IMR-90 (cell line): Measurements from ENCODE around the gene ANKS4B. TPM values are rescaled to one million over a fixed set of nuclear protein-coding genes. Genes with fewer than 3 reads are reported as not detected.

Experiments used
- ATAC-seq: fragments of 200-7000 bp; cut with Tn5 transposase; 2 replicates; pipeline ENCODE4 v1.9.1; 2020; ENCODE audit warnings: low read depth, mild to moderate bottlenecking, moderate library complexity
- BruUV-seq: library from RNA; stranded (reverse); fragments of 400-500 nt; replicated peaks from 2 replicates; lab custom pipeline; 2021; lab: Mats Ljungman, UMichigan
- CTCF ChIA-PET: fragments of 300-600 bp; formaldehyde crosslinking; extraction: SDS; loops from one replicate; lab custom pipeline; 2021; ENCODE audit warnings: antibody characterized with exemption; lab: Yijun Ruan, JAX
- POLR2A ChIA-PET: fragments of 300-600 bp; sonication (Branson Sonifier 250); formaldehyde crosslinking; loops from one replicate; lab custom pipeline; 2022; ENCODE audit warnings: antibody characterized with exemption; ENCODE audit not compliant: unreplicated experiment; lab: Charles Lee
- DNase-seq: peaks from one replicate; pipeline ENCODE4 v3.0.0; 2013
- H2AFZ ChIP-seq: replicated peaks from 2 replicates; pipeline ENCODE3; 2013; ENCODE audit warnings: low read length, mild to moderate bottlenecking; ENCODE audit not compliant: poor library complexity
- H2AK5ac ChIP-seq: 2 replicates; pipeline ENCODE4 v1.6.1; 2013; ENCODE audit warnings: low read depth, low read length, inconsistent platforms
- H2AK9ac ChIP-seq: replicated peaks from 2 replicates; pipeline ENCODE3; 2013; ENCODE audit warnings: mild to moderate bottlenecking, low read depth, low read length, moderate library complexity; ENCODE audit not compliant: poor library complexity
- H2BK120ac ChIP-seq: 2 replicates; pipeline ENCODE4 v1.6.1; 2013; ENCODE audit warnings: low read depth, low read length, inconsistent platforms
- H2BK15ac ChIP-seq: 3 replicates; pipeline ENCODE4 v1.6.1; 2013; ENCODE audit warnings: low read depth, low read length, inconsistent platforms
- H2BK20ac ChIP-seq: 2 replicates; pipeline ENCODE4 v1.6.1; 2013; ENCODE audit warnings: low read depth, mild to moderate bottlenecking, inconsistent platforms, low read length, moderate library complexity
- H2BK5ac ChIP-seq: 2 replicates; pipeline ENCODE4 v1.6.1; 2013; ENCODE audit warnings: mild to moderate bottlenecking, low read depth, low read length, inconsistent platforms; ENCODE audit not compliant: poor library complexity, severe bottlenecking
- H3K14ac ChIP-seq: replicated peaks from 2 replicates; pipeline ENCODE4 v1.6.1; 2013; ENCODE audit warnings: low read depth, low read length, inconsistent platforms
- H3K18ac ChIP-seq: 2 replicates; pipeline ENCODE4 v1.6.1; 2013; ENCODE audit warnings: low read depth, low read length, control low read depth
- H3K23ac ChIP-seq: 2 replicates; pipeline ENCODE4 v1.6.1; 2013; ENCODE audit warnings: low read depth, low read length, inconsistent platforms
- H3K27ac ChIP-seq: 2 replicates; pipeline ENCODE4 v1.5.1; 2013; ENCODE audit warnings: mild to moderate bottlenecking, control low read depth, low read length; ENCODE audit not compliant: insufficient read depth
- H3K27me3 ChIP-seq: 2 replicates; pipeline ENCODE4 v1.6.1; 2013; ENCODE audit warnings: low read length; ENCODE audit not compliant: control insufficient read depth, insufficient read depth
- H3K36me3 ChIP-seq: 2 replicates; pipeline ENCODE4 v1.6.1; 2013; ENCODE audit warnings: low read length, mixed read lengths; ENCODE audit not compliant: control insufficient read depth, insufficient read depth
- H3K4ac ChIP-seq: 2 replicates; pipeline ENCODE4 v1.6.1; 2013; ENCODE audit warnings: low read depth, low read length, inconsistent platforms
- H3K4me1 ChIP-seq: 2 replicates; pipeline ENCODE4 v1.6.1; 2013; ENCODE audit warnings: low read length, mixed read lengths; ENCODE audit not compliant: control insufficient read depth, insufficient read depth
- H3K4me2 ChIP-seq: 2 replicates; pipeline ENCODE4 v1.6.1; 2013; ENCODE audit warnings: low read depth, mild to moderate bottlenecking, control low read depth, low read length, moderate library complexity
- H3K4me3 ChIP-seq: 2 replicates; pipeline ENCODE4 v1.5.1; 2013; ENCODE audit warnings: low read depth, mild to moderate bottlenecking, control low read depth, low read length, moderate library complexity; ENCODE audit not compliant: insufficient read depth
- H3K56ac ChIP-seq: 2 replicates; pipeline ENCODE4 v1.6.1; 2013; ENCODE audit warnings: low read length, inconsistent platforms; ENCODE audit not compliant: insufficient read depth; ENCODE audit errors: extremely low read depth
- H3K79me1 ChIP-seq, 2 experiments: 2 replicates each; pipeline ENCODE4 v1.6.1; 2013; ENCODE audit warnings: low read length in 2 of 2, inconsistent platforms in 1 of 2, low read depth in 1 of 2
- H3K9ac ChIP-seq: 2 replicates; pipeline ENCODE4 v1.6.1; 2013; ENCODE audit warnings: low read depth, low read length, control low read depth
- H3K9me1 ChIP-seq: 2 replicates; pipeline ENCODE4 v1.6.1; 2013; ENCODE audit warnings: low read length, inconsistent platforms; ENCODE audit not compliant: insufficient read depth
- H3K9me3 ChIP-seq: 2 replicates; pipeline ENCODE4 v1.6.1; 2013; ENCODE audit warnings: low read length; ENCODE audit not compliant: control insufficient read depth, insufficient read depth
- H4K20me1 ChIP-seq: 2 replicates; pipeline ENCODE4 v1.6.1; 2013; ENCODE audit warnings: low read length, inconsistent platforms; ENCODE audit not compliant: insufficient read depth
- H4K5ac ChIP-seq: 2 replicates; pipeline ENCODE4 v1.6.1; 2013; ENCODE audit warnings: mild to moderate bottlenecking, low read depth, low read length, control low read depth
- H4K8ac ChIP-seq, 2 experiments: 2 replicates each; pipeline ENCODE4 v1.6.1; 2013; ENCODE audit warnings: low read depth in 2 of 2, low read length in 2 of 2, control low read depth in 1 of 2, inconsistent platforms in 1 of 2
- H4K91ac ChIP-seq: 2 replicates; pipeline ENCODE4 v1.6.1; 2013; ENCODE audit warnings: low read depth, low read length, inconsistent platforms; ENCODE audit not compliant: insufficient read depth
- BHLHE40 ChIP-seq: fragments of 150-350 bp; IDR thresholded peaks from 2 replicates; pipeline ENCODE4 v1.6.1; 2016; ENCODE audit warnings: mild to moderate bottlenecking, low read depth, low read length
- CEBPB ChIP-seq: IDR thresholded peaks from 2 replicates; pipeline ENCODE4 v1.6.1; 2012; ENCODE audit warnings: low read depth, low read length, improper control_type of control experiment
- CHD1 ChIP-seq: IDR thresholded peaks from 2 replicates; pipeline ENCODE4 v1.6.1; 2012; ENCODE audit warnings: low read depth, low read length, improper control_type of control experiment
- CTCF ChIP-seq: conservative IDR thresholded peaks from 2 replicates; pipeline ENCODE4 v1.5.1; 2012; ENCODE audit warnings: mild to moderate bottlenecking, low read depth, low read length, improper control_type of control experiment
- ELK1 ChIP-seq: fragments of 150-350 bp; IDR thresholded peaks from 2 replicates; pipeline ENCODE4 v1.6.1; 2016; ENCODE audit warnings: low read depth, mild to moderate bottlenecking, low read length, moderate library complexity, borderline replicate concordance
- FOS ChIP-seq: fragments of 150-350 bp; IDR thresholded peaks from 2 replicates; pipeline ENCODE4 v1.6.1; 2016; ENCODE audit warnings: low read depth, low read length
- MAFK ChIP-seq: IDR thresholded peaks from 2 replicates; pipeline ENCODE4 v1.6.1; 2012; ENCODE audit warnings: low read depth, low read length, improper control_type of control experiment
- MAZ ChIP-seq: IDR thresholded peaks from 2 replicates; pipeline ENCODE4 v1.6.1; 2012; ENCODE audit warnings: low read depth, mild to moderate bottlenecking, low read length, improper control_type of control experiment, moderate library complexity, borderline replicate concordance
- MXI1 ChIP-seq: IDR thresholded peaks from 2 replicates; pipeline ENCODE4 v1.6.1; 2012; ENCODE audit warnings: low read depth, mild to moderate bottlenecking, low read length, moderate library complexity, borderline replicate concordance
- NFE2L2 ChIP-seq: fragments of 150-350 bp; IDR thresholded peaks from 2 replicates; pipeline ENCODE4 v1.6.1; 2016; ENCODE audit warnings: low read depth, mild to moderate bottlenecking, low read length
- POLR2A ChIP-seq: IDR thresholded peaks from 2 replicates; pipeline ENCODE4 v1.6.1; 2012; ENCODE audit warnings: mild to moderate bottlenecking, low read depth, low read length
- RAD21 ChIP-seq: IDR thresholded peaks from 2 replicates; pipeline ENCODE4 v1.6.1; 2012; ENCODE audit warnings: low read length, improper control_type of control experiment
- RCOR1 ChIP-seq: IDR thresholded peaks from 2 replicates; pipeline ENCODE4 v1.6.1; 2012; ENCODE audit warnings: mild to moderate bottlenecking, low read length, improper control_type of control experiment; ENCODE audit not compliant: insufficient replicate concordance
- RFX5 ChIP-seq: IDR thresholded peaks from 2 replicates; pipeline ENCODE4 v1.8.0; 2012; ENCODE audit warnings: low read depth, mild to moderate bottlenecking, low read length, moderate library complexity
- SMC3 ChIP-seq: fragments of 150-350 bp; IDR thresholded peaks from 2 replicates; pipeline ENCODE4 v1.6.1; 2016; ENCODE audit warnings: low read depth, mild to moderate bottlenecking, antibody characterized with exemption, low read length, moderate library complexity
- USF2 ChIP-seq: fragments of 150-350 bp; IDR thresholded peaks from 2 replicates; pipeline ENCODE4 v1.6.1; 2017; ENCODE audit warnings: mild to moderate bottlenecking, antibody characterized with exemption, low read length, low read depth
- dilution Hi-C: fragments of 300-500 bp; cut with HindIII; formaldehyde crosslinking; loops from one replicate; pipeline ENCODE4 v1.14.3; 2018; ENCODE audit warnings: low sequenced_read_pairs; ENCODE audit not compliant: unreplicated experiment
- in situ Hi-C: fragments of 300-500 bp; cut with MboI; formaldehyde crosslinking; loops from 3 replicates; pipeline ENCODE4 v1.14.3; 2019; ENCODE audit warnings: low sequenced_read_pairs, inconsistent platforms, mixed read lengths
- intact Hi-C: fragments of 100-400 bp; cut with micrococcal nuclease; formaldehyde crosslinking; loops from 2 replicates; pipeline ENCODE4 v1.10.0; 2022
- polyA plus RNA-seq, 3 experiments: library from polyadenylated mRNA; depleted of rRNA; stranded (reverse); fragments of >200 nt; gene quantifications; 2 replicates each; pipeline ENCODE4 v1.2.3, GENCODE V29; 2012; ENCODE audit warnings: low replicate concordance in 1 of 3
- total RNA-seq: library from RNA; depleted of rRNA; stranded (reverse); fragments of >200 nt; gene quantifications from 2 replicates; pipeline ENCODE4 v1.2.3, GENCODE V29; 2012

The ANKS4B gene
- total and polyA plus RNA-seq, 2 of the 4 experiments (the other 2 are of a cell fraction): not detected

GRCh38 chr16:21227866-21228265 is 5.6 kb upstream of the ANKS4B start:
- Histone ChIP-seq H3K27me3 (peaks cover 18% of the 10 kb centered on the region), H3K9me3 (no peaks in the 10 kb centered on the region), H2AFZ (no peak overlapping the region), H3K9me1 (no peaks in the 10 kb centered on the region), H3K4ac (no peak overlapping the region), H4K5ac (no peak overlapping the region), H2AK9ac (no peak overlapping the region), H3K27ac (no peak overlapping the region), H3K18ac (no peak overlapping the region), H3K23ac (no peak overlapping the region), H2BK20ac (no peak overlapping the region), H2BK15ac (no peak overlapping the region), H4K91ac (no peak overlapping the region), H2BK120ac (no peak overlapping the region), H3K4me2 (no peak overlapping the region), H3K36me3 (no peaks in the 10 kb centered on the region), H3K14ac (no peak overlapping the region), H3K56ac (no peak overlapping the region), H3K4me1 (no peaks in the 10 kb centered on the region), H4K20me1 (no peaks in the 10 kb centered on the region), H2BK5ac (no peak overlapping the region), H3K79me1 (no peaks in the 10 kb centered on the region), H2AK5ac (no peak overlapping the region), H3K9ac (no peak overlapping the region), H4K8ac (no peak overlapping the region), H3K4me3 (no peak overlapping the region)
- no peak for DNase-seq
- intact Hi-C loops: no loop called here
- in situ Hi-C loops: no loop called here
- dilution Hi-C loops: no loop called here
- no peak for ATAC-seq
- ChIA-PET CTCF (no interaction called here), POLR2A (no interaction called here)
- BruUV-seq: no TSS peak
- TF ChIP-seq USF2 (no peak), ELK1 (no peak), RCOR1 (no peak), NFE2L2 (no peak), RFX5 (no peak), MAFK (no peak), POLR2A (no peak), BHLHE40 (no peak), CHD1 (no peak), MXI1 (no peak), SMC3 (no peak), FOS (no peak), CTCF (no peak), MAZ (no peak), CEBPB (no peak), RAD21 (no peak)
